Measurements from ENCODE around the gene B3GAT2.

- TF ChIP-seq CTCF (IDR thresholded peaks at IDR 0.05) (no peak), POLR2A (IDR thresholded peaks at IDR 0.05) (no peak)
Observed at GRCh38 chr6:70952608-70953165, 4.2 kb downstream of the B3GAT2 start.
